ENCODE measurements around the gene RABAC1. TPM values are rescaled to one million over a fixed set of nuclear protein-coding genes. Genes with fewer than 3 reads are reported as not detected.
A peak's percentile ranks its signal among the peaks of the same experiment; 100 is the strongest.

RABAC1 gene
- total and polyA plus RNA-seq, 2 experiments from 2014 or later, result 405 to 470 TPM

- DNase-seq, result no peak
- Histone ChIP-seq H3K4me2 (ENCODE audit: unreplicated experiment) (no peak overlapping the region), H3F3A (ENCODE audit: insufficient read depth) (no peaks in the 10 kb centered on the region), H3K79me2 (ENCODE audit: insufficient read depth) (no peaks in the 10 kb centered on the region), H3K9me2 (ENCODE audit: insufficient read depth) (no peaks in the 10 kb centered on the region), H3K36me3 (ENCODE audit: low read depth) (no peaks in the 10 kb centered on the region), H3K9me3 (ENCODE audit: low read depth) (no peaks in the 10 kb centered on the region), H3K27ac (no peak overlapping the region), H3K4me1 (ENCODE audit: insufficient read depth) (no peaks in the 10 kb centered on the region), H3K4me3 (no peak overlapping the region), H3K9ac (no peak overlapping the region), H2AFZ (no peak overlapping the region), H4K20me1 (ENCODE audit: insufficient read depth) (no peaks in the 10 kb centered on the region), H3K27me3 (replicated peaks; ENCODE audit: insufficient read depth) (peaks cover 84% of the 10 kb centered on the region)
- TF ChIP-seq EZH2phosphoT487 (IDR thresholded peaks at IDR 0.05; ENCODE audit: insufficient read depth, low read depth) (0 out of 2 replicates have a peak, but pooled peaks have one; percentile 13), EZH2 (IDR thresholded peaks at IDR 0.05; ENCODE audit: insufficient read depth, poor library complexity, severe bottlenecking) (peak; percentile 19)
- in situ Hi-C loops (cut with MboI), result no loop called here
- 15 to 18% methylated on average over 13 to 14 of the region's 14 CpGs for WGBS, 2 experiments (ENCODE audit: low coverage in 1 of 2, low lambda C conversion rate in 2 of 2, missing lambda C conversion rate in 2 of 2)
Measured at GRCh38 chr19:41929536-41930071, 29.5 kb downstream of the RABAC1 start.

GRCh38 chr19:41928754-41929535 is 30.2 kb downstream of the RABAC1 start:
- Histone ChIP-seq H2AFZ (no peak overlapping the region), H3K9me2 (ENCODE audit: insufficient read depth) (no peaks in the 10 kb centered on the region), H3K79me2 (ENCODE audit: insufficient read depth) (no peaks in the 10 kb centered on the region), H3K9me3 (ENCODE audit: low read depth) (no peaks in the 10 kb centered on the region), H3K27me3 (replicated peaks; ENCODE audit: insufficient read depth) (peaks cover 85% of the 10 kb centered on the region), H3F3A (ENCODE audit: insufficient read depth) (no peaks in the 10 kb centered on the region), H3K4me2 (ENCODE audit: unreplicated experiment) (peak overlapping the region; percentile 88), H3K9ac (no peak overlapping the region), H3K4me3 (peak overlapping the region; percentile 77), H3K4me1 (ENCODE audit: insufficient read depth) (no peaks in the 10 kb centered on the region), H3K27ac (no peak overlapping the region), H4K20me1 (ENCODE audit: insufficient read depth) (no peaks in the 10 kb centered on the region), H3K36me3 (ENCODE audit: low read depth) (no peaks in the 10 kb centered on the region)
- TF ChIP-seq EZH2 (IDR thresholded peaks at IDR 0.05; ENCODE audit: insufficient read depth, poor library complexity, severe bottlenecking) (no peak), EZH2phosphoT487 (IDR thresholded peaks at IDR 0.05; ENCODE audit: insufficient read depth, low read depth) (no peak)
- 4 to 5% methylated on average over 25 to 28 of the region's 29 CpGs for WGBS, 2 experiments (ENCODE audit: low coverage in 1 of 2, low lambda C conversion rate in 2 of 2, missing lambda C conversion rate in 2 of 2)
- in situ Hi-C loops (cut with MboI), result no loop called here
- DNase-seq, result no peak

GRCh38 chr19:41928221-41928683 is 30.9 kb downstream of the RABAC1 start, which contains the start of gene ERFL:
Gene ERFL, minus strand, starts transcription at chr19:41928449. Its CDS starts 15,530 bp downstream, at chr19:41912919.
- Histone ChIP-seq H3K79me2 (ENCODE audit: insufficient read depth) (no peaks in the 10 kb centered on the region), H3K9me2 (ENCODE audit: insufficient read depth) (no peaks in the 10 kb centered on the region), H2AFZ (peak within 1 kb of the TSS; percentile 59), H3K9ac (peak within 1 kb of the TSS; percentile 28; the same call in 1 of the 2 replicates), H3K36me3 (ENCODE audit: low read depth) (no peaks in the 10 kb centered on the region), H3K4me2 (ENCODE audit: unreplicated experiment) (peak within 1 kb of the TSS; percentile 88), H4K20me1 (ENCODE audit: insufficient read depth) (no peaks in the 10 kb centered on the region), H3K27ac (no peak within 1 kb of the TSS), H3K27me3 (replicated peaks; ENCODE audit: insufficient read depth) (peaks cover 81% of the 10 kb centered on the region), H3K4me3 (peak within 1 kb of the TSS; percentile 77), H3F3A (ENCODE audit: insufficient read depth) (no peaks in the 10 kb centered on the region), H3K9me3 (ENCODE audit: low read depth) (no peaks in the 10 kb centered on the region), H3K4me1 (ENCODE audit: insufficient read depth) (no peaks in the 10 kb centered on the region)
- TF ChIP-seq EZH2phosphoT487 (IDR thresholded peaks at IDR 0.05; ENCODE audit: insufficient read depth, low read depth), result no peak; the same call in 1 of the 2 replicates
- TF ChIP-seq EZH2 (IDR thresholded peaks at IDR 0.05; ENCODE audit: insufficient read depth, poor library complexity, severe bottlenecking), result peak; percentile 16
- DNase-seq, result peak; percentile 51
- in situ Hi-C loops (cut with MboI), result no loop called here
- 0 to 2% methylated on average over 18 to 44 of the region's 49 CpGs for WGBS, 2 experiments (ENCODE audit: low coverage in 1 of 2, low lambda C conversion rate in 2 of 2, missing lambda C conversion rate in 2 of 2)

- Histone ChIP-seq H2AFZ (peak overlapping the region; percentile 59), H3K4me3 (peak overlapping the region; percentile 77), H3K9me2 (ENCODE audit: insufficient read depth) (no peaks in the 10 kb centered on the region), H3K36me3 (ENCODE audit: low read depth) (no peaks in the 10 kb centered on the region), H3K4me1 (ENCODE audit: insufficient read depth) (no peaks in the 10 kb centered on the region), H3K27ac (no peak overlapping the region), H3K9me3 (ENCODE audit: low read depth) (no peaks in the 10 kb centered on the region), H3K27me3 (replicated peaks; ENCODE audit: insufficient read depth) (peaks cover 86% of the 10 kb centered on the region), H3K79me2 (ENCODE audit: insufficient read depth) (no peaks in the 10 kb centered on the region), H4K20me1 (ENCODE audit: insufficient read depth) (no peaks in the 10 kb centered on the region), H3K4me2 (ENCODE audit: unreplicated experiment) (peak overlapping the region; percentile 88), H3F3A (ENCODE audit: insufficient read depth) (no peaks in the 10 kb centered on the region), H3K9ac (peak overlapping the region; percentile 28; the same call in 1 of the 2 replicates)
- in situ Hi-C loops (cut with MboI), result no loop called here
- TF ChIP-seq EZH2 (IDR thresholded peaks at IDR 0.05; ENCODE audit: insufficient read depth, poor library complexity, severe bottlenecking) (peak; percentile 63), EZH2phosphoT487 (IDR thresholded peaks at IDR 0.05; ENCODE audit: insufficient read depth, low read depth) (no peak)
- 7% methylated on average over 15 to 43 of the region's 43 CpGs for WGBS, 2 experiments (ENCODE audit: low coverage in 1 of 2, low lambda C conversion rate in 2 of 2, missing lambda C conversion rate in 2 of 2)
- no peak for DNase-seq
Measured at GRCh38 chr19:41927497-41928192, 31.5 kb downstream of the RABAC1 start.

All from GM23248 (cell line).